Omental fat pad (tissue), 4 donors: ENCODE results near the gene MTMR12. TPM values are rescaled to one million over a fixed set of nuclear protein-coding genes. Genes with fewer than 3 reads are reported as not detected.

Experiments used
- ATAC-seq: fragments of 150-250 bp; one replicate; pipeline ENCODE4 v1.9.1; 2016; ENCODE audit warnings: mild to moderate bottlenecking, moderate library complexity; ENCODE audit not compliant: low FRiP score
- DNase-seq: peaks from one replicate; pipeline ENCODE4 v3.0.0-alpha.2; 2019; ENCODE audit warnings: low spot score
- CTCF ChIP-seq, 3 donors: fragments of 450-650 bp; IDR thresholded peaks; one replicate each; pipeline ENCODE4 v1.5.1; 2016 to 2017; ENCODE audit warnings: antibody characterized with exemption in 3 of 3, mild to moderate bottlenecking in 3 of 3, moderate library complexity in 2 of 3
- total RNA-seq, 4 donors: library from RNA; depleted of rRNA; stranded (reverse); fragments of >200 nt; gene quantifications; one replicate each; pipeline ENCODE4 v1.1.0, GENCODE V29; 2016

The MTMR12 gene
- total RNA-seq, 4 donors from 2014 or later = 34.2 to 79.5 (median 57.4) TPM

- TF ChIP-seq CTCF (IDR thresholded peaks at IDR 0.05) = no peak
- ATAC-seq (no peak), DNase-seq (no peak)
Measured at GRCh38 chr5:32352685-32353084, 39.9 kb upstream of the MTMR12 start.

GRCh38 chr5:32346869-32347268 lies 34.1 kb upstream of the MTMR12 start:
- ATAC-seq (no peak), DNase-seq (no peak)
- no peak for TF ChIP-seq CTCF (IDR thresholded peaks at IDR 0.05)

GRCh38 chr5:32343058-32343672 lies 30.4 kb upstream of the MTMR12 start:
- no peak for DNase-seq
- no peak for TF ChIP-seq CTCF (IDR thresholded peaks at IDR 0.05)
- no peak for ATAC-seq

- ATAC-seq (peak; percentile 51), DNase-seq (no peak)
- no peak for TF ChIP-seq CTCF (IDR thresholded peaks at IDR 0.05)
Measured at GRCh38 chr5:32342656-32343055, 29.9 kb upstream of the MTMR12 start.

- TF ChIP-seq CTCF (IDR thresholded peaks at IDR 0.05) = no peak
- ATAC-seq = no peak
- DNase-seq = no peak
Measured at GRCh38 chr5:32339878-32340277, 27.1 kb upstream of the MTMR12 start.

- no peak for TF ChIP-seq CTCF (IDR thresholded peaks at IDR 0.05)
- ATAC-seq = no peak
- no peak for DNase-seq
Measured at GRCh38 chr5:32339198-32339597, 26.5 kb upstream of the MTMR12 start.

- no peak for DNase-seq
- ATAC-seq = no peak
- TF ChIP-seq CTCF (IDR thresholded peaks at IDR 0.05) = no peak
Measured at GRCh38 chr5:32332966-32333365, 20.2 kb upstream of the MTMR12 start.
